ENCODE results near the gene DNAH17.

The DNAH17 gene

GRCh38 chr17:78401246-78401645, 175.9 kb downstream of the DNAH17 start:
- H3K4me1 ChIP-seq (ENCODE audit: control insufficient read depth in 1 of 2, insufficient read depth in 2 of 2, low read length in 2 of 2), result no peaks in the 10 kb centered on the region
- H3K9me3 ChIP-seq (ENCODE audit: control insufficient read depth in 1 of 2, low read length in 2 of 2), result no peaks in the 10 kb centered on the region
- H3K27me3 ChIP-seq (ENCODE audit: low read depth, low read length), result no peaks in the 10 kb centered on the region
- H3K36me3 ChIP-seq (ENCODE audit: control insufficient read depth in 1 of 2, insufficient read depth in 2 of 2, low read length in 2 of 2), result peaks cover 64 to 72% of the 10 kb centered on the region in 2 donors
- H3K27ac ChIP-seq (ENCODE audit: low read length), result no peak overlapping the region
- no peak overlapping the region for H3K4me3 ChIP-seq (ENCODE audit: low read depth in 1 of 2, low read length in 2 of 2)

- no peak overlapping the region for H3K4me3 ChIP-seq (ENCODE audit: low read depth in 1 of 2, low read length in 2 of 2)
- H3K27ac ChIP-seq (ENCODE audit: low read length), result no peak overlapping the region
- no peaks in the 10 kb centered on the region for H3K4me1 ChIP-seq (ENCODE audit: control insufficient read depth in 1 of 2, insufficient read depth in 2 of 2, low read length in 2 of 2)
- no peaks in the 10 kb centered on the region for H3K9me3 ChIP-seq (ENCODE audit: control insufficient read depth in 1 of 2, low read length in 2 of 2)
- H3K27me3 ChIP-seq (ENCODE audit: low read depth, low read length), result no peaks in the 10 kb centered on the region
- H3K36me3 ChIP-seq (ENCODE audit: control insufficient read depth in 1 of 2, insufficient read depth in 2 of 2, low read length in 2 of 2), result peaks cover 62 to 72% of the 10 kb centered on the region in 2 donors
These were observed 176.5 kb downstream of the DNAH17 start for GRCh38 chr17:78400581-78401240.

- H3K4me3 ChIP-seq (ENCODE audit: low read depth in 1 of 2, low read length in 2 of 2), result no peak overlapping the region
- no peak overlapping the region for H3K27ac ChIP-seq (ENCODE audit: low read length)
- H3K4me1 ChIP-seq (ENCODE audit: control insufficient read depth in 1 of 2, insufficient read depth in 2 of 2, low read length in 2 of 2), result no peaks in the 10 kb centered on the region
- no peaks in the 10 kb centered on the region for H3K27me3 ChIP-seq (ENCODE audit: low read depth, low read length)
- H3K36me3 ChIP-seq (ENCODE audit: control insufficient read depth in 1 of 2, insufficient read depth in 2 of 2, low read length in 2 of 2), result peaks cover 60 to 71% of the 10 kb centered on the region in 2 donors
- H3K9me3 ChIP-seq (ENCODE audit: control insufficient read depth in 1 of 2, low read length in 2 of 2), result no peaks in the 10 kb centered on the region
These were observed 177.5 kb downstream of the DNAH17 start for GRCh38 chr17:78399693-78400144.

- peaks cover 55 to 65% of the 10 kb centered on the region in 2 donors for H3K36me3 ChIP-seq (ENCODE audit: control insufficient read depth in 1 of 2, insufficient read depth in 2 of 2, low read length in 2 of 2)
These were observed 178.0 kb downstream of the DNAH17 start for GRCh38 chr17:78399028-78399692.

GRCh38 chr17:78398390-78398789, 178.8 kb downstream of the DNAH17 start:
- H3K36me3 ChIP-seq (ENCODE audit: control insufficient read depth in 1 of 2, insufficient read depth in 2 of 2, low read length in 2 of 2), result peaks cover 53 to 59% of the 10 kb centered on the region in 2 donors

More at GRCh38 chr17:78399028-78399692, 178.0 kb downstream of the DNAH17 start:
- H3K27me3 ChIP-seq (ENCODE audit: low read depth, low read length), result no peaks in the 10 kb centered on the region
- no peak overlapping the region for H3K4me3 ChIP-seq (ENCODE audit: low read depth in 1 of 2, low read length in 2 of 2)
- H3K9me3 ChIP-seq (ENCODE audit: control insufficient read depth in 1 of 2, low read length in 2 of 2), result no peaks in the 10 kb centered on the region
- no peak overlapping the region for H3K27ac ChIP-seq (ENCODE audit: low read length)
- no peaks in the 10 kb centered on the region for H3K4me1 ChIP-seq (ENCODE audit: control insufficient read depth in 1 of 2, insufficient read depth in 2 of 2, low read length in 2 of 2)

GRCh38 chr17:78397681-78398101, 179.5 kb downstream of the DNAH17 start:
- Histone ChIP-seq H3K27ac (ENCODE audit: low read length) (no peak overlapping the region), H3K4me3 (ENCODE audit: low read depth in 1 of 2, low read length in 2 of 2) (no peak overlapping the region), H3K36me3 (ENCODE audit: control insufficient read depth in 1 of 2, insufficient read depth in 2 of 2, low read length in 2 of 2) (peaks cover 49 to 55% of the 10 kb centered on the region in 2 donors), H3K27me3 (ENCODE audit: low read depth, low read length) (no peaks in the 10 kb centered on the region), H3K4me1 (ENCODE audit: control insufficient read depth in 1 of 2, insufficient read depth in 2 of 2, low read length in 2 of 2) (no peaks in the 10 kb centered on the region), H3K9me3 (ENCODE audit: control insufficient read depth in 1 of 2, low read length in 2 of 2) (no peaks in the 10 kb centered on the region)

More at GRCh38 chr17:78398390-78398789, 178.8 kb downstream of the DNAH17 start:
- H3K4me1 ChIP-seq (ENCODE audit: control insufficient read depth in 1 of 2, insufficient read depth in 2 of 2, low read length in 2 of 2), result no peaks in the 10 kb centered on the region
- no peak overlapping the region for H3K27ac ChIP-seq (ENCODE audit: low read length)
- H3K27me3 ChIP-seq (ENCODE audit: low read depth, low read length), result no peaks in the 10 kb centered on the region
- no peaks in the 10 kb centered on the region for H3K9me3 ChIP-seq (ENCODE audit: control insufficient read depth in 1 of 2, low read length in 2 of 2)
- no peak overlapping the region for H3K4me3 ChIP-seq (ENCODE audit: low read depth in 1 of 2, low read length in 2 of 2)

- Histone ChIP-seq H3K27me3 (ENCODE audit: low read depth, low read length) (no peaks in the 10 kb centered on the region), H3K36me3 (ENCODE audit: control insufficient read depth in 1 of 2, insufficient read depth in 2 of 2, low read length in 2 of 2) (peaks cover 46 to 50% of the 10 kb centered on the region in 2 donors), H3K4me1 (ENCODE audit: control insufficient read depth in 1 of 2, insufficient read depth in 2 of 2, low read length in 2 of 2) (no peaks in the 10 kb centered on the region), H3K4me3 (ENCODE audit: low read depth in 1 of 2, low read length in 2 of 2) (no peak overlapping the region), H3K27ac (ENCODE audit: low read length) (no peak overlapping the region), H3K9me3 (ENCODE audit: control insufficient read depth in 1 of 2, low read length in 2 of 2) (no peaks in the 10 kb centered on the region)
These were observed 180.5 kb downstream of the DNAH17 start for GRCh38 chr17:78396441-78397337.

GRCh38 chr17:78395155-78395554, 182.0 kb downstream of the DNAH17 start:
- no peak overlapping the region for H3K27ac ChIP-seq (ENCODE audit: low read length)
- H3K36me3 ChIP-seq (ENCODE audit: control insufficient read depth in 1 of 2, insufficient read depth in 2 of 2, low read length in 2 of 2), result peaks cover 31 to 35% of the 10 kb centered on the region in 2 donors
- H3K4me1 ChIP-seq (ENCODE audit: control insufficient read depth in 1 of 2, insufficient read depth in 2 of 2, low read length in 2 of 2), result peaks cover 0 to 4% of the 10 kb centered on the region in 2 donors

GRCh38 chr17:78394209-78394608, 183.0 kb downstream of the DNAH17 start:
- no peak overlapping the region for H3K27ac ChIP-seq (ENCODE audit: low read length)
- peaks cover 22 to 26% of the 10 kb centered on the region in 2 donors for H3K36me3 ChIP-seq (ENCODE audit: control insufficient read depth in 1 of 2, insufficient read depth in 2 of 2, low read length in 2 of 2)
- peaks cover 0 to 6% of the 10 kb centered on the region in 2 donors for H3K4me1 ChIP-seq (ENCODE audit: control insufficient read depth in 1 of 2, insufficient read depth in 2 of 2, low read length in 2 of 2)

More at GRCh38 chr17:78395155-78395554, 182.0 kb downstream of the DNAH17 start:
- H3K9me3 ChIP-seq (ENCODE audit: control insufficient read depth in 1 of 2, low read length in 2 of 2), result no peaks in the 10 kb centered on the region
- no peaks in the 10 kb centered on the region for H3K27me3 ChIP-seq (ENCODE audit: low read depth, low read length)
- H3K4me3 ChIP-seq (ENCODE audit: low read depth in 1 of 2, low read length in 2 of 2), result no peak overlapping the region

GRCh38 chr17:78393575-78393974, 183.6 kb downstream of the DNAH17 start:
- H3K9me3 ChIP-seq (ENCODE audit: control insufficient read depth in 1 of 2, low read length in 2 of 2), result no peaks in the 10 kb centered on the region
- H3K36me3 ChIP-seq (ENCODE audit: control insufficient read depth in 1 of 2, insufficient read depth in 2 of 2, low read length in 2 of 2), result peaks cover 16 to 20% of the 10 kb centered on the region in 2 donors
- H3K4me1 ChIP-seq (ENCODE audit: control insufficient read depth in 1 of 2, insufficient read depth in 2 of 2, low read length in 2 of 2), result peaks cover 0 to 8% of the 10 kb centered on the region in 2 donors
- H3K27ac ChIP-seq (ENCODE audit: low read length), result no peak overlapping the region
- H3K4me3 ChIP-seq (ENCODE audit: low read depth in 1 of 2, low read length in 2 of 2), result no peak overlapping the region
- H3K27me3 ChIP-seq (ENCODE audit: low read depth, low read length), result no peaks in the 10 kb centered on the region

More at GRCh38 chr17:78394209-78394608, 183.0 kb downstream of the DNAH17 start:
- no peaks in the 10 kb centered on the region for H3K27me3 ChIP-seq (ENCODE audit: low read depth, low read length)
- no peak overlapping the region for H3K4me3 ChIP-seq (ENCODE audit: low read depth in 1 of 2, low read length in 2 of 2)
- no peaks in the 10 kb centered on the region for H3K9me3 ChIP-seq (ENCODE audit: control insufficient read depth in 1 of 2, low read length in 2 of 2)

- Histone ChIP-seq H3K27me3 (ENCODE audit: low read depth, low read length) (no peaks in the 10 kb centered on the region), H3K4me1 (ENCODE audit: control insufficient read depth in 1 of 2, insufficient read depth in 2 of 2, low read length in 2 of 2) (peaks cover 0 to 15% of the 10 kb centered on the region in 2 donors), H3K9me3 (ENCODE audit: control insufficient read depth in 1 of 2, low read length in 2 of 2) (no peaks in the 10 kb centered on the region)
These were observed 184.9 kb downstream of the DNAH17 start for GRCh38 chr17:78392295-78392694.

More at GRCh38 chr17:78392295-78392694, 184.9 kb downstream of the DNAH17 start:
- Histone ChIP-seq H3K36me3 (ENCODE audit: control insufficient read depth in 1 of 2, insufficient read depth in 2 of 2, low read length in 2 of 2) (peaks cover 10 to 16% of the 10 kb centered on the region in 2 donors), H3K27ac (ENCODE audit: low read length) (peak overlapping the region; percentile 16), H3K4me3 (ENCODE audit: low read depth in 1 of 2, low read length in 2 of 2) (no peak overlapping the region)
